ENCODE measurements around the gene RNF181. TPM values are rescaled to one million over a fixed set of nuclear protein-coding genes. Genes with fewer than 3 reads are reported as not detected.
"Not testable (repeated sequence)": the region's sequence is repeated elsewhere in the genome, so short reads cannot be mapped to it uniquely, and the experiment has no call there.

RNF181 gene
- total RNA-seq, 1 donor from 2014 or later: 104 TPM

DNA sequence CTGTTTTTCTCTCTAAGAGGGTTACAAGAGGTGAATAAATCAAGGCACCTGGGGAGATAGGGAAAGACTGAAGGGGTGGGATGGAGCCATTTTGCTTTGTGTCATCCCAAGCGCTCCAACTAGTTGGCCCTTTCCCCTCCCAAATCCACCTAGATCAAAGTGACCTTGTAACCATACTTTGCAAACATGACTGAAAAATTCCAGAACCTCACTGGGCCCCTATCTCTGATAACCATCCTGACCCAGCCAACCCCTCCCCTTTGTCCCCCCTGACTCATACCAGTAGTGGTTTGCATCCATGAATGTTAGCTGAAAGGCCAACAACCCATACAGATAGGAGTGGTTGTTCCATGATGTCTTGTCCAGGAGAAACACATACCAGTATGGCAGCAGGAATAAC, 37.4 kb upstream of the RNF181 start:
- no peak for ATAC-seq (ENCODE audit: low read depth)
- ChIA-PET CTCF (no interaction called here), POLR2A (interaction anchor here (1.0 to 5.5 kb wide), 3 partner anchors 10 to 29 kb away, joined by 3 to 68 read pairs (median 3); partner anchors contain the start of gene MAT2A)
- intact Hi-C loops (cut with micrococcal nuclease): no loop called here
- Mint-ChIP-seq H3K4me3 (no peak overlapping the region), H3K4me1 (peaks cover 27% of the 10 kb centered on the region), H3K9me3 (no peaks in the 10 kb centered on the region), H3K27me3 (no peaks in the 10 kb centered on the region), H3K36me3 (ENCODE audit: low read depth) (peaks cover 64% of the 10 kb centered on the region), H3K27ac (no peak overlapping the region)
- no peak for TF ChIP-seq CTCF (IDR thresholded peaks at IDR 0.05)
- DNase-seq: no peak

DNA sequence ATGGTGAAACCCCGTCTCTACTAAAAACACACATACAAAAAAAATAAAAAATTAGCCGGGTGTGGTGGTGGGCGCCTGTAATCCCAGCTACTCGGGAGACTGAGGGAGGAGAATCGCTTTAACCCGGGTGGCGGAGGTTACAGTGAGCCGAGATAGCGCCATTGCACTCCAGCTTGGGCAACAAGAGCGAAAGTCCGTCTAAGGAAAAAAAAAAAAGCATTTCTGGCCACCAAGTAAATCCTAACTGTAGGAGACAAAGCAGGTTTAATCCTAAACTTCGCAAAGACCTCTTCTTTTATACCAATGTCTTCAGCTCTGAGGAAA, 35.2 kb upstream of the RNF181 start:
- DNase-seq; H3K27me3 Mint-ChIP-seq; H3K9me3 Mint-ChIP-seq; ATAC-seq (ENCODE audit: low read depth): not testable (repeated sequence)
- ChIA-PET CTCF (interaction anchor here (0.6 to 2.1 kb wide), 4 partner anchors 8 to 167 kb away, joined by 3 to 12 read pairs (median 6); no protein-coding TSS in a partner anchor), POLR2A (interaction anchor here (0.6 to 5.5 kb wide), 18 partner anchors 8 to 232 kb away, joined by 3 to 68 read pairs (median 8); partner anchors contain the start of genes C2orf68, ELMOD3, MAT2A and RETSAT)
- intact Hi-C loops (cut with micrococcal nuclease): loop anchor here (2.0 kb wide), 2 partner anchors 142 to 232 kb away; partner anchors contain the start of gene SH2D6
- peak overlapping the region; percentile 98 for H3K27ac Mint-ChIP-seq
- H3K4me1 Mint-ChIP-seq: peaks cover 38% of the 10 kb centered on the region
- H3K4me3 Mint-ChIP-seq: peak overlapping the region; percentile 98
- peaks cover 43% of the 10 kb centered on the region for H3K36me3 Mint-ChIP-seq (ENCODE audit: low read depth)

DNA sequence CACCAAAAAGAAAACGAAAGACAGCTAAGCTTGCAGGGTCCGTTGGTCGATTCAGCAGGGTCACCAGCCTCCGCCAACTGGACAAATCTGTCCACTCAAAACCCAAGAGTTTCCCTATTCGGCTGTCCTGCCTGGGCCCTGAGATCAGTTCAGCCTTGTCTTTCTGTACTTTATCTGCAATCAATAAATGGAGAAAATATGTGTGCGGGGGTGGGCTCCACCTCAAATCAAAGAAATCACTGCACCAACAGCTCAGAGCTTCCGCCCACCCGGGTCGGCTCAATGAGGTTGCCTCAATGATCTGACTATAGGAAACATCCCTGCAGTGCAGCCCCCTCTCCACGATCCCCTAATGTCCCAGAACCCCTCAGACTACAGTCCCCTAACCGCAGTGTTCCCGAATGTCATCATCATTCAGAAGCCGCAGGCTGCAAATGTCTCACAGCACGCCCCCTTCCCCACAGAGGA, 34.7 kb upstream of the RNF181 start:
- DNase-seq (no peak), ATAC-seq (ENCODE audit: low read depth) (no peak)
- ChIA-PET POLR2A (interaction anchor here (0.5 to 5.5 kb wide), 22 partner anchors 9 to 640 kb away, joined by 3 to 68 read pairs (median 6); partner anchors contain the start of genes C2orf68, ELMOD3, MAT2A and RETSAT), CTCF (interaction anchor here (0.6 to 2.1 kb wide), 4 partner anchors 9 to 167 kb away, joined by 3 to 12 read pairs (median 6); no protein-coding TSS in a partner anchor)
- Mint-ChIP-seq H3K4me1 (peaks cover 38% of the 10 kb centered on the region), H3K9me3 (no peaks in the 10 kb centered on the region), H3K27me3 (no peaks in the 10 kb centered on the region), H3K27ac (peak overlapping the region; percentile 98), H3K36me3 (ENCODE audit: low read depth) (peaks cover 40% of the 10 kb centered on the region), H3K4me3 (peak overlapping the region; percentile 98)
- TF ChIP-seq CTCF (IDR thresholded peaks at IDR 0.05): no peak
- intact Hi-C loops (cut with micrococcal nuclease): loop anchor here (1.0 to 2.0 kb wide), 9 partner anchors 9 to 232 kb away; partner anchors contain the start of genes C2orf68, ELMOD3, MAT2A and RETSAT

DNA sequence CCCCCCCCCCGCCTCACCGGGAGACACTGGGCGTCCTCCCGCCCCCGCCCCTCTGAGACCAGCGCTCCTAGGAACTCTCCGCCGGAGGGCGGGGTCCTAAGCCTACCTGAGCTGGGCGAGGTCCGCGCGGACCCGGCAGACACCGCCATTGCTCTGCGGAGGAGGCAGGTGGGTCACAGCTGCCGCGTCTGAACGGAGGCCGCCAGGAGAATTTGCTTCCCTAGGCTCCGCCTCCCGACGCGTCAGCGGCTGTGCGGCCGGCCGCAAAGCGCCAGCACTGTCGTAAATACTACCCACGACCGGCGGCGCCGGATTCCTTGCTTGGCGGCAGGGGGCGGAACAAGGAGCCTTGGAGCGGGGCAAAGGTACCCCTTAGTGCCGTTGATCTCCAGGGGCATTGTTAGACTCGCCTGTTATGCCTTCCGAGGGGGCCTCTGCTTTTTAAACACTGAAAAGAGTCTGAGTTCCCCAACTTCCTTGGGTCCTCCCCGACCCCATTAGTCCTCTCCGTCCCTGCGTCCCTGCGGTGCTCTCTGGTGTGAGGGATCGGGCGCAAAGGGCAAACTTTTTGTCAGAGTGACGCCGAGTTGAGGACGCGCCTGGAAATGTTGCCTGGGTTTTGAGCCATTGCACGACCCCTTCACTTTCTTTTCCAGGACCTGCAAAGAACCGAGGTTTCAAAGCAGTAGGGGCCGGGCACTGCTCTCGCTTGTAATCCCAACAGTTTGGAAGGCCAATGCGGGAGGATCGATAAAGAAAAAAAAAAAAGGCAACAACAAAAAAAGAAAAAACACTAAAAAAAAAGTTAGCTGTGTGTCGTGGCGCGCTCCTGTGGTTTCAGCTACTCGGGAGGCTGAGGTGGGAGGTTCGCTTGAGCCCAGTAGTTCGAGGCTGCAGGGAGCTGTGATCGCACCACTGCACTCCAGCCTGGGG, 34.0 kb upstream of the RNF181 start, which contains the start of gene GGCX:
Gene GGCX, minus strand, starts transcription at position 214 of the 933 bp plus-strand sequence. Its CDS starts 65 bp downstream, at position 149.
- ATAC-seq (ENCODE audit: low read depth) (peak; percentile 88), DNase-seq (peak; percentile 84)
- POLR2A ChIA-PET: interaction anchor here (0.5 to 5.5 kb wide), 25 partner anchors 9 to 672 kb away, joined by 3 to 68 read pairs (median 6); partner anchors contain the start of genes C2orf68, ELMOD3, MAT2A and RETSAT
- Mint-ChIP-seq H3K4me1 (peaks cover 38% of the 10 kb centered on the region), H3K4me3 (peak within 1 kb of the TSS; percentile 98), H3K27me3 (no peaks in the 10 kb centered on the region), H3K9me3 (no peaks in the 10 kb centered on the region), H3K27ac (peak within 1 kb of the TSS; percentile 98), H3K36me3 (ENCODE audit: low read depth) (peaks cover 34% of the 10 kb centered on the region)
- CTCF ChIA-PET: interaction anchor here (1.0 to 2.1 kb wide), 3 partner anchors 9 to 141 kb away, joined by 3 to 12 read pairs (median 8); no protein-coding TSS in a partner anchor
- no peak for TF ChIP-seq CTCF (IDR thresholded peaks at IDR 0.05)
- intact Hi-C loops (cut with micrococcal nuclease): loop anchor here (1.0 to 2.0 kb wide), 9 partner anchors 9 to 233 kb away; partner anchors contain the start of genes C2orf68, ELMOD3, MAT2A and RETSAT

DNA sequence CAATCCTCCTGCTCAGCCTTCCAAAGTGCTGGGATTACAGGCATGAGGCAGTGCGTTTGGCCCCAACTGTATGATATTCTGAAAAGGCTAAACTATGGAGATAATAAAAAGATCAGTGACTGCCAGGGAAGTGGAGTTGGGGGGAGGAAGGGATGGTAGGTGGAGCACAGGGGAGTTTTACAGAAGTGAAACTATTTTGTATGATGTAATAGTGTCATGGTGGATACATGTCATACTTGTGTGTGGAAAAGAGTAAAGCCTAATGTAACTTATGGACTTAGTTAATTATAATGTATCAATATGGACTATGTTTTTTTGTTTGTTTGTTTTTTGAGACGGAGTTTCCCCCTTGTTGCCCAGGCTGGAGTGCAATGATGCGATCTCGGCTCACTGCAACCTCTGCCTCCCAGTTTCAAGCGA, 31.4 kb upstream of the RNF181 start:
- Mint-ChIP-seq H3K36me3 (ENCODE audit: low read depth) (peaks cover 13% of the 10 kb centered on the region), H3K9me3 (no peaks in the 10 kb centered on the region), H3K4me3 (peak overlapping the region; percentile 19), H3K4me1 (peaks cover 35% of the 10 kb centered on the region), H3K27ac (peak overlapping the region; percentile 62), H3K27me3 (no peaks in the 10 kb centered on the region)
- ChIA-PET CTCF (no interaction called here), POLR2A (interaction anchor here (0.6 to 4.1 kb wide), 7 partner anchors 14 to 162 kb away, joined by 3 to 23 read pairs (median 4); partner anchors contain the start of genes C2orf68 and TMEM150A)
- no peak for TF ChIP-seq CTCF (IDR thresholded peaks at IDR 0.05)
- DNase-seq: no peak
- peak; percentile 41 for ATAC-seq (ENCODE audit: low read depth)
- intact Hi-C loops (cut with micrococcal nuclease): no loop called here
